Activated naive CD4-positive, alpha-beta T cell treated with anti-CD3 and anti-CD28 coated beads, Interleukin-2, amount 50 U/mL, for 24 hours (primary cell): Measurements from ENCODE around the gene SLCO2A1.

ENCODE experiments used
- H3K27ac Mint-ChIP-seq: one replicate; pipeline ENCODE4 v1.8.0; 2021; ENCODE audit warnings: mild to moderate bottlenecking, mixed read lengths
- H3K27me3 Mint-ChIP-seq: one replicate; pipeline ENCODE4 v1.8.0; 2021; ENCODE audit warnings: mixed read lengths
- H3K36me3 Mint-ChIP-seq: one replicate; pipeline ENCODE4 v1.8.0; 2021; ENCODE audit warnings: mixed read lengths
- H3K4me1 Mint-ChIP-seq: one replicate; pipeline ENCODE4 v1.8.0; 2021; ENCODE audit warnings: mixed read lengths
- H3K4me3 Mint-ChIP-seq: one replicate; pipeline ENCODE4 v1.8.0; 2021; ENCODE audit warnings: mild to moderate bottlenecking, mixed read lengths
- H3K9me3 Mint-ChIP-seq: one replicate; pipeline ENCODE4 v1.8.0; 2021; ENCODE audit warnings: mixed read lengths

Gene SLCO2A1

GRCh38 chr3:134002306-134002705, 27.4 kb downstream of the SLCO2A1 start:
- Mint-ChIP-seq H3K4me1 (no peaks in the 10 kb centered on the region), H3K27ac (no peak overlapping the region), H3K27me3 (peaks cover 5% of the 10 kb centered on the region), H3K36me3 (no peaks in the 10 kb centered on the region), H3K4me3 (no peak overlapping the region), H3K9me3 (no peaks in the 10 kb centered on the region)

DNA sequence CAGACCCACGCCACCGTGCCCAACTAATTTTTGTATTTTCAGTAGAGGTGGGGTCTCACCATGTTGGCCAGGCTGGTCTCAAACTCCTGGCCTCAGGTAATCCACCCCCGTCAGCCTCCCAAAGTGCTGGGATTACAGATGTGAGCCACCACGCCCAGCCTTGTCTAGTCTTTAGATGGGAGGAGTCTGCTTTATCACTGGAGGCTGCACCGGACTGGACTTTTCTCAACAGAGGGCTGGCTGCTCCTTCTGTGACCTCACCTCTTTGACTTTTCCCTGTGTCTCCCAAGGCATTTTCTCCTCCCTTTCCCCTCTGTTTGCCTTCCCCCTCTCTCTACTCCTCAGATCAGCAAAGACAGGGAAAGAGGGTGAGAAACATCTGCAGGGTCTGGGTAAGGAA, 28.5 kb downstream of the SLCO2A1 start:
- H3K27me3 Mint-ChIP-seq = peaks cover 5% of the 10 kb centered on the region
- H3K4me3 Mint-ChIP-seq = no peak overlapping the region
- no peak overlapping the region for H3K27ac Mint-ChIP-seq
- no peaks in the 10 kb centered on the region for H3K4me1 Mint-ChIP-seq
- no peaks in the 10 kb centered on the region for H3K9me3 Mint-ChIP-seq
- no peaks in the 10 kb centered on the region for H3K36me3 Mint-ChIP-seq

- H3K27me3 Mint-ChIP-seq = peaks cover 5% of the 10 kb centered on the region
- H3K36me3 Mint-ChIP-seq = no peaks in the 10 kb centered on the region
- no peaks in the 10 kb centered on the region for H3K4me1 Mint-ChIP-seq
- H3K27ac Mint-ChIP-seq = no peak overlapping the region
- H3K9me3 Mint-ChIP-seq = no peaks in the 10 kb centered on the region
- no peak overlapping the region for H3K4me3 Mint-ChIP-seq
These were observed 29.6 kb downstream of the SLCO2A1 start for GRCh38 chr3:133999891-134000685.

- Mint-ChIP-seq H3K4me1 (no peaks in the 10 kb centered on the region), H3K27me3 (peaks cover 5% of the 10 kb centered on the region), H3K4me3 (no peak overlapping the region), H3K36me3 (no peaks in the 10 kb centered on the region), H3K27ac (no peak overlapping the region), H3K9me3 (no peaks in the 10 kb centered on the region)
These were observed 31.0 kb downstream of the SLCO2A1 start for GRCh38 chr3:133998691-133999241.

DNA sequence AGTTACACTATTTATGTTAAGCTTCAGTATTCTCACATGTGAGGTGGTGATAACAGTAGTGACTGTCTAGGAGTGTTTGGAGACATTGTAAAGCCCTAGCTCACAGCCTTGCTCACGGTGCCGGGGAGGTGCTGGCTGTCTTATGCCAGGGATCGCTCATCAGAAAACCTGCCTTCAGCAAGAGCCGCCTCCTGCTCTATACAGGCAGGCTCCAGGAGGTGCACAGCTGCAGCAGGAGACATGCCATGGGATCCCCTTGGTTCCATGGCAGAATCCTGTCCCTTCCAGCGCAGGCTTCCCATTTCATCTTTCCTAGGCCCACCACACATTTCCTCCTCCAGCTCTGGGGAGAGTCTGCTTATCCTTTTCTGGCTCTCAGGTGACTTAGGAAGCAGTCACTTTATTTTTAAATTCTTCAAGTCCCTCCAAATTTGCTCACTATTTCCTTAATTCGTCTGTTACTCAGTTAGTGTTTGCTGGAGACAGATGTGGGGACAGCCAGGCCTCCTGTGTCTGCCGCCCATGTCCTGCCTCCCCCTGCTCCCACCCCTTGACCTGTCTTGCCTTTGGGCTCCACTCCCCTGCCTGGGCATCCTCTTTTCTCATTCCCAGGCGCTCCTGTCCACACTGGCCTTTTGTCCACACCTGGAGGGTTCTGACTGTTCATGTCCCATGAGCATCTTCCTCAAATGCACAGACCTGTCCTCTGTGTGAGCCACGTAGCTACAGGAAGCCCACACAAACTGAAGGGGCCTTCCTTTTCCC, 31.7 kb downstream of the SLCO2A1 start:
- no peak overlapping the region for H3K27ac Mint-ChIP-seq
- H3K27me3 Mint-ChIP-seq = peaks cover 5% of the 10 kb centered on the region
- H3K4me1 Mint-ChIP-seq = no peaks in the 10 kb centered on the region
- H3K4me3 Mint-ChIP-seq = no peak overlapping the region
- no peaks in the 10 kb centered on the region for H3K36me3 Mint-ChIP-seq
- H3K9me3 Mint-ChIP-seq = no peaks in the 10 kb centered on the region

- Mint-ChIP-seq H3K9me3 (no peaks in the 10 kb centered on the region), H3K27me3 (peaks cover 5% of the 10 kb centered on the region), H3K4me3 (no peak overlapping the region), H3K27ac (no peak overlapping the region), H3K4me1 (no peaks in the 10 kb centered on the region), H3K36me3 (no peaks in the 10 kb centered on the region)
These were observed 32.7 kb downstream of the SLCO2A1 start for GRCh38 chr3:133996996-133997395.

DNA sequence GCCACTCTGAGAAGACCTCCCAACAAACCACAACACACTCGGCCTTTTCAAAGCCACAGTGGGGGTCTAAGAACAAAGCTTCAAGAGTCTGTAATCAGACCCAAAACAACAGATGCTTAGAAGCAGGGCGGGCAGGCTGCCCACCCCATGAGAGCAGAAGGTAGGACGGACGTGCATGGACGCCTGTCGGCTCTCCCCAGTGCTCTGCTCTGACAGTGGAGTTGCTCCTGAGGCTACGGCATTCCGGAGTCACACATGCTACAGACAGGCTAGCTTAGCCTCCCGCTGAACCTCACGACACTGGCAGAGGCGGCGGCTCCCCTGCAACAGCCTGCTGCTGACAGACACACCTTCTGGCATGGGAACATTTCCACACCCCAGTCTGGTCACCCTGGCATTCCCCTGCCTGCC, 33.5 kb downstream of the SLCO2A1 start:
- Mint-ChIP-seq H3K4me1 (no peaks in the 10 kb centered on the region), H3K27me3 (peaks cover 5% of the 10 kb centered on the region), H3K4me3 (no peak overlapping the region), H3K36me3 (no peaks in the 10 kb centered on the region), H3K27ac (no peak overlapping the region), H3K9me3 (no peaks in the 10 kb centered on the region)

GRCh38 chr3:133995264-133995663, 34.5 kb downstream of the SLCO2A1 start:
- Mint-ChIP-seq H3K9me3 (no peaks in the 10 kb centered on the region), H3K27ac (no peak overlapping the region), H3K27me3 (peaks cover 5% of the 10 kb centered on the region), H3K4me3 (no peak overlapping the region), H3K4me1 (no peaks in the 10 kb centered on the region), H3K36me3 (no peaks in the 10 kb centered on the region)

- no peak overlapping the region for H3K27ac Mint-ChIP-seq
- H3K4me1 Mint-ChIP-seq = no peaks in the 10 kb centered on the region
- no peak overlapping the region for H3K4me3 Mint-ChIP-seq
- H3K27me3 Mint-ChIP-seq = peaks cover 8% of the 10 kb centered on the region
- no peaks in the 10 kb centered on the region for H3K36me3 Mint-ChIP-seq
- no peaks in the 10 kb centered on the region for H3K9me3 Mint-ChIP-seq
These were observed 35.4 kb downstream of the SLCO2A1 start for GRCh38 chr3:133994166-133994890.

DNA sequence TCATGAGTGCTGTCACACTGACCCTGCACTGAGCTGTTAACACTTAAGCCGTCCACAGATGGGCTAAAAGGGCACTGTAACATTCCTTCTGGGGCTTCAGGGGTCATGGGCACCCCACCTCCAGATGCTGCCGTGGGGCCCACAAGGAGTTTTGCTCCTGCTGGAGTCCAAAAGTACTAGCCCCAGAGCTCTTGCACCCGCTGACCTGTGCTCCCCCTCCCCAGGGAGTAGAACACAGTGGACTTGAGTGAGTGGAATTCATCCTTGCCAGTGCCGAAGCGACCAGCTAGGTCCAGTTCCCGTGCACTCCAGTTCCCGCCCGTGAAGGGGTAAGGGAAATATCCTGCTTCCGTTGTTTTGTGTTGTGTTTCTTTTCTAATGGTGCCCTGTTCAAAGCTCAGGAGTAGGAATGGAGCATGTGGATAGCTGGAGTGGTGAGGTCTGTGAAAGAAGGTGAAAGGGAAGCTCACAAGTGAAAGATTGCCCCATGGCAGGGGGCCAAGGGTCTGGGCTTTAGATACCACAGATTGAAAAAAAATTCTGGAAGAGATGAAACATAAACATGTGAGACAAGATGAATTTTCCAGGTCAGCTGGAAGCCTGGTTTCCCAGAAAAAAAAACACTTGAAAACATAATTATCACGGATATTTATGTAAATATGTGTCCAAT, 36.6 kb downstream of the SLCO2A1 start:
- peaks cover 3% of the 10 kb centered on the region for H3K27me3 Mint-ChIP-seq
- no peaks in the 10 kb centered on the region for H3K4me1 Mint-ChIP-seq
- H3K36me3 Mint-ChIP-seq = no peaks in the 10 kb centered on the region
- no peak overlapping the region for H3K27ac Mint-ChIP-seq
- no peaks in the 10 kb centered on the region for H3K9me3 Mint-ChIP-seq
- H3K4me3 Mint-ChIP-seq = no peak overlapping the region

GRCh38 chr3:133992381-133992780, 37.3 kb downstream of the SLCO2A1 start:
- Mint-ChIP-seq H3K27me3 (peaks cover 3% of the 10 kb centered on the region), H3K27ac (no peak overlapping the region), H3K36me3 (no peaks in the 10 kb centered on the region), H3K9me3 (no peaks in the 10 kb centered on the region), H3K4me1 (no peaks in the 10 kb centered on the region), H3K4me3 (no peak overlapping the region)

GRCh38 chr3:133991637-133992036, 38.1 kb downstream of the SLCO2A1 start:
- H3K9me3 Mint-ChIP-seq = no peaks in the 10 kb centered on the region
- no peaks in the 10 kb centered on the region for H3K4me1 Mint-ChIP-seq
- H3K27ac Mint-ChIP-seq = no peak overlapping the region
- H3K36me3 Mint-ChIP-seq = no peaks in the 10 kb centered on the region
- H3K4me3 Mint-ChIP-seq = no peak overlapping the region
- H3K27me3 Mint-ChIP-seq = peaks cover 3% of the 10 kb centered on the region

DNA sequence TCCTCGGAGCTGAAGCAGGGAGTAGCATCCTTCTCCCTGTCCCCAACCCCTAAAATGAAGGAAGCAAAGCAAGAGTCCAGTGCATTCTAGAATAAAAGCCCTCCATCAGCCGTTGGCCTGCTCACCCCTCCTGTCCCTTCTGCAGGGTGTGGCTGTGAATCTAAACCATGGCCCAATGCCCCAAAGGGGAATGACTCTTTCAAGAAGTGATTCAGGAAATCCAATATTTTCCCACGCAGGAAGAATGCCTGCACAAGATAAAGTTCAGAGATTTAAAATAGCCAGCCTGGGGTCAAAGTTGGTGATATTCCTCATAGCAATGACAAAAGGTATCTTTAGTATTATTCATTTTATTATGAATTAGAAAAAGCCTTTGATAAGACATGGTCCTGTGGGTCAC, 38.5 kb downstream of the SLCO2A1 start:
- no peak overlapping the region for H3K4me3 Mint-ChIP-seq
- H3K9me3 Mint-ChIP-seq = no peaks in the 10 kb centered on the region

DNA sequence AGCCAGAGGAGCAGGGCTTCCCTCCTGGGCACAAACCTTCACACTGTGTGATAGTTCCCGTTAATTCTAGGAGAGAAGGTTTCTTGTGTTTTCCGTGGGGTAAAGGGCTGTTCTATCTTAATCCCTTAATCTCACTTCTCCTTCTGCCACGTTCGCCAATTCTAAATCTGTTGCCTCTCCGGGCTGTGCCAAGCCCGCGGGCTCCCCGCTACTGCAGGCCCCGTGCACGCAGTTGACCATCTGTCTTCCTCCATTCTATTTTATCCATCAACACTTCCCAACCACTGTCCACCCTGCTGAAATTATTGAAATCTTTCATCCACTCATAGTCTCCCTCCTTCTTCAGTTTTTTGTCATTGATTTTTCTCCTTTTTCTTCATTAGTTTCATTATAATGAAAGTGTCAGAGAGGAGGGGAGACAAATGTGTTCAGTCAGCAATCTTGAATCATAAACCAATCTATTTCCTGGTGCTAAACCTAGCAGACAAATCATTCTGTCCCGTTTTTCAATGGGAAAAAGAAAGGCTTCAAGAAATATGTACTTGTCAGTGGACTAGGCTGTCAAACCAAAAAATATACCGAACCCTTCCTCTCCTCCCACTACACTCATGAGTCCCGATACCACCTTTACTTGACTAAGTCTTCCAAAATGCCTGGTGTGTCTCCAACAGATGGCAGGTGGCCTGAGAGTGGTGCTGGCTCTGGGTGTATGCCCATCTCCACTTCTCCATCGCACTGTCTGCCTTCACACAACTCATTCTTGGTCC, 39.6 kb downstream of the SLCO2A1 start:
- Mint-ChIP-seq H3K4me3 (no peak overlapping the region), H3K27ac (no peak overlapping the region), H3K27me3 (peaks cover 3% of the 10 kb centered on the region), H3K9me3 (no peaks in the 10 kb centered on the region), H3K4me1 (no peaks in the 10 kb centered on the region), H3K36me3 (no peaks in the 10 kb centered on the region)

More for the DNA sequence above, 38.5 kb downstream of the SLCO2A1 start:
- Mint-ChIP-seq H3K27ac (no peak overlapping the region), H3K4me1 (no peaks in the 10 kb centered on the region), H3K36me3 (no peaks in the 10 kb centered on the region), H3K27me3 (peaks cover 3% of the 10 kb centered on the region)
